HEK293 (cell line): Measurements from ENCODE around the gene ADD1.

Experiments used
- CTCF ChIA-PET: fragments of 350-600 bp; formaldehyde crosslinking; extraction: SDS; loops from one replicate; lab custom pipeline; 2021; ENCODE audit warnings: antibody characterized with exemption; lab: Yijun Ruan, JAX
- POLR2A ChIA-PET: fragments of 300-600 bp; formaldehyde crosslinking; extraction: SDS; loops from one replicate; lab custom pipeline; 2020; ENCODE audit warnings: antibody characterized with exemption, inconsistent platforms; lab: Yijun Ruan, JAX
- H3K27ac ChIP-seq: fragments of 200-500 bp; sonication (Bioruptor generic); 2 replicates; pipeline ENCODE4 v1.5.1; 2014; ENCODE audit warnings: low read depth, low read length, control low read depth, inconsistent platforms; ENCODE audit errors: extremely low read depth
- H3K36me3 ChIP-seq, 2 experiments: fragments of 200-500 bp in 1 of 2; sonication (Bioruptor generic) in 1 of 2; 1 replicate in 1 of 2; 2 replicates in 1 of 2; pipeline ENCODE4 v1.5.1; 2014 to 2017; ENCODE audit warnings: inconsistent platforms in 2 of 2, low read length in 2 of 2; ENCODE audit not compliant: control insufficient read depth in 2 of 2, insufficient read depth in 1 of 2
- H3K4me1 ChIP-seq: fragments of 200-500 bp; sonication (Bioruptor generic); 2 replicates; pipeline ENCODE4 v1.5.1; 2014; ENCODE audit warnings: mild to moderate bottlenecking, low read length, inconsistent platforms; ENCODE audit not compliant: control insufficient read depth, insufficient read depth
- H3K4me3 ChIP-seq: 2 replicates; pipeline ENCODE4 v1.5.1; 2011; ENCODE audit warnings: low read depth, mild to moderate bottlenecking, control low read depth, low read length, moderate library complexity
- H3K9me3 ChIP-seq: fragments of 200-500 bp; sonication (Bioruptor generic); 2 replicates; pipeline ENCODE4 v1.5.1; 2014; ENCODE audit warnings: low read depth, low read length, inconsistent platforms; ENCODE audit not compliant: control insufficient read depth, insufficient read depth
- BCL11B ChIP-seq: fragments of 450-650 bp; formaldehyde crosslinking; IDR thresholded peaks from 2 replicates; pipeline ENCODE4 v1.5.1; 2016; ENCODE audit warnings: low read depth, missing biosample characterization, missing genetic modification characterization
- KLF7 ChIP-seq: fragments of 450-650 bp; formaldehyde crosslinking; IDR thresholded peaks from 2 replicates; pipeline ENCODE4 v1.5.1; 2016; ENCODE audit warnings: missing biosample characterization, missing genetic modification characterization, borderline replicate concordance
- KLF8 ChIP-seq: fragments of 450-650 bp; formaldehyde crosslinking; IDR thresholded peaks from 2 replicates; pipeline ENCODE4 v1.5.1; 2016; ENCODE audit warnings: missing biosample characterization, missing genetic modification characterization
- OSR2 ChIP-seq: fragments of 450-650 bp; formaldehyde crosslinking; IDR thresholded peaks from 2 replicates; pipeline ENCODE4 v1.5.1; 2016; ENCODE audit warnings: missing biosample characterization, missing genetic modification characterization
- SCRT2 ChIP-seq: fragments of 450-650 bp; formaldehyde crosslinking; IDR thresholded peaks from 2 replicates; pipeline ENCODE4 v1.5.1; 2016; ENCODE audit warnings: missing biosample characterization, missing genetic modification characterization
- ZBTB17 ChIP-seq: fragments of 450-650 bp; formaldehyde crosslinking; IDR thresholded peaks from 2 replicates; pipeline ENCODE4 v1.5.1; 2016; ENCODE audit warnings: missing biosample characterization, missing genetic modification characterization
- ZEB2 ChIP-seq: fragments of 450-650 bp; formaldehyde crosslinking; IDR thresholded peaks from 2 replicates; pipeline ENCODE4 v1.5.1; 2016; ENCODE audit warnings: missing biosample characterization, missing genetic modification characterization
- ZFHX2 ChIP-seq: fragments of 450-650 bp; formaldehyde crosslinking; conservative IDR thresholded peaks from 2 replicates; pipeline ENCODE4 v1.5.1; 2016; ENCODE audit warnings: missing biosample characterization, missing genetic modification characterization
- ZNF138 ChIP-seq: fragments of 450-650 bp; formaldehyde crosslinking; IDR thresholded peaks from 2 replicates; pipeline ENCODE4 v1.5.1; 2016; ENCODE audit warnings: missing biosample characterization, missing genetic modification characterization, borderline replicate concordance
- ZNF146 ChIP-seq: fragments of 450-650 bp; formaldehyde crosslinking; IDR thresholded peaks from 2 replicates; pipeline ENCODE4 v1.5.1; 2016; ENCODE audit warnings: missing biosample characterization, missing genetic modification characterization
- ZNF292 ChIP-seq: fragments of 450-650 bp; formaldehyde crosslinking; IDR thresholded peaks from 2 replicates; pipeline ENCODE4 v1.5.1; 2016; ENCODE audit warnings: low read depth, missing biosample characterization, missing genetic modification characterization, borderline replicate concordance
- ZNF629 ChIP-seq: fragments of 450-650 bp; formaldehyde crosslinking; IDR thresholded peaks from 2 replicates; pipeline ENCODE4 v1.5.1; 2017; ENCODE audit warnings: missing biosample characterization, missing genetic modification characterization
- ZNF654 ChIP-seq: fragments of 450-650 bp; formaldehyde crosslinking; IDR thresholded peaks from 2 replicates; pipeline ENCODE4 v1.5.1; 2016; ENCODE audit warnings: low read depth, missing biosample characterization, missing genetic modification characterization
- ZNF670 ChIP-seq: fragments of 450-650 bp; formaldehyde crosslinking; IDR thresholded peaks from 2 replicates; pipeline ENCODE4 v1.5.1; 2016; ENCODE audit warnings: missing biosample characterization, missing genetic modification characterization, low read depth
- TF ChIP-seq, protein P1 (sequence below): fragments of 450-650 bp; formaldehyde crosslinking; IDR thresholded peaks from 2 replicates; pipeline ENCODE4 v1.5.1; 2017; ENCODE audit warnings: missing biosample characterization, mild to moderate bottlenecking, missing genetic modification characterization, moderate library complexity
- TF ChIP-seq, protein P2 (sequence below): fragments of 450-650 bp; formaldehyde crosslinking; IDR thresholded peaks from 2 replicates; pipeline ENCODE4 v1.5.1; 2016; ENCODE audit warnings: missing biosample characterization, missing genetic modification characterization
- TF ChIP-seq, protein P3 (sequence below): fragments of 450-650 bp; formaldehyde crosslinking; IDR thresholded peaks from 2 replicates; pipeline ENCODE4 v1.5.1; 2016; ENCODE audit warnings: missing biosample characterization, missing genetic modification characterization
- TF ChIP-seq, protein P4 (sequence below): fragments of 450-650 bp; formaldehyde crosslinking; IDR thresholded peaks from 2 replicates; pipeline ENCODE4 v1.5.1; 2016; ENCODE audit warnings: missing biosample characterization, missing genetic modification characterization

Gene ADD1

DNA sequence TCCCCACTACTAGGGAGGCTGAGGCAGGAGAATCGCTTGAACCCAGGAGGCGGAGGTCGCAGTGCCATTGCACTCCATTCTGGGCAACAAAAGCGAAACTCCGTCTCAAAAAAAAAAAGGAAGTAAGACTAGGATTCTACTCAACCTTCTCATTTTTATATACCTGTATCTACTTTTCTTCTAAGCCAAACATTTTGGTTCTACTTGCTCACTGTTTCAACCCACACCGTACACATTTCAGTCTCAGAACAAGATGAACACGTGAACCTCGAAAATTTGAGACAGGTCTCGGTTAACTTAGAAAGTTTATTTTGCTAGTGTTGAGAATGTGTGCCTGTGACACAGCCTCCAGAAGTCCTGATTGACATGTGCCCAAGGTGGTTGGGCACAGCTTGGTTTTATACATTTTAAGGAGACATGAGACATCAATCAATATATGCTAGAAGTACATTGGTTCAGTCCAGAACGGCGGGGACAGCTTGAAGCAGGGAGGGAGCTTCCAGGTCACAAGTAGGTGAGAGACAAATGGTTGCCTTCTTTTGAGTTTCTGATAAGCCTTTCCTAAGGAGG lies 3.7 kb downstream of the ADD1 start:
- Histone ChIP-seq H3K9me3 (no peaks in the 10 kb centered on the region), H3K4me1 (no peaks in the 10 kb centered on the region), H3K4me3 (no peak overlapping the region), H3K36me3 (no peaks in the 10 kb centered on the region), H3K27ac (no peak overlapping the region)
- POLR2A ChIA-PET, result no interaction called here
- TF ChIP-seq ZNF292 (no peak), ZEB2 (tag by site-specific recombination) (no peak), KLF8 (tag by site-specific recombination) (no peak), ZNF670 (tag by site-specific recombination) (no peak), ZFHX2 (tag by site-specific recombination) (no peak), ZNF654 (tag by site-specific recombination) (no peak), ZNF138 (tag by site-specific recombination) (no peak)
- TF ChIP-seq, protein P1, sequence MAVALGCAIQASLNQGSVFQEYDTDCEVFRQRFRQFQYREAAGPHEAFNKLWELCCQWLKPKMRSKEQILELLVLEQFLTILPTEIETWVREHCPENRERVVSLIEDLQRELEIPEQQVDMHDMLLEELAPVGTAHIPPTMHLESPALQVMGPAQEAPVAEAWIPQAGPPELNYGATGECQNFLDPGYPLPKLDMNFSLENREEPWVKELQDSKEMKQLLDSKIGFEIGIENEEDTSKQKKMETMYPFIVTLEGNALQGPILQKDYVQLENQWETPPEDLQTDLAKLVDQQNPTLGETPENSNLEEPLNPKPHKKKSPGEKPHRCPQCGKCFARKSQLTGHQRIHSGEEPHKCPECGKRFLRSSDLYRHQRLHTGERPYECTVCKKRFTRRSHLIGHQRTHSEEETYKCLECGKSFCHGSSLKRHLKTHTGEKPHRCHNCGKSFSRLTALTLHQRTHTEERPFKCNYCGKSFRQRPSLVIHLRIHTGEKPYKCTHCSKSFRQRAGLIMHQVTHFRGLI, result peak; percentile 58; the same call in 1 of the 2 replicates
- TF ChIP-seq, protein P2, sequence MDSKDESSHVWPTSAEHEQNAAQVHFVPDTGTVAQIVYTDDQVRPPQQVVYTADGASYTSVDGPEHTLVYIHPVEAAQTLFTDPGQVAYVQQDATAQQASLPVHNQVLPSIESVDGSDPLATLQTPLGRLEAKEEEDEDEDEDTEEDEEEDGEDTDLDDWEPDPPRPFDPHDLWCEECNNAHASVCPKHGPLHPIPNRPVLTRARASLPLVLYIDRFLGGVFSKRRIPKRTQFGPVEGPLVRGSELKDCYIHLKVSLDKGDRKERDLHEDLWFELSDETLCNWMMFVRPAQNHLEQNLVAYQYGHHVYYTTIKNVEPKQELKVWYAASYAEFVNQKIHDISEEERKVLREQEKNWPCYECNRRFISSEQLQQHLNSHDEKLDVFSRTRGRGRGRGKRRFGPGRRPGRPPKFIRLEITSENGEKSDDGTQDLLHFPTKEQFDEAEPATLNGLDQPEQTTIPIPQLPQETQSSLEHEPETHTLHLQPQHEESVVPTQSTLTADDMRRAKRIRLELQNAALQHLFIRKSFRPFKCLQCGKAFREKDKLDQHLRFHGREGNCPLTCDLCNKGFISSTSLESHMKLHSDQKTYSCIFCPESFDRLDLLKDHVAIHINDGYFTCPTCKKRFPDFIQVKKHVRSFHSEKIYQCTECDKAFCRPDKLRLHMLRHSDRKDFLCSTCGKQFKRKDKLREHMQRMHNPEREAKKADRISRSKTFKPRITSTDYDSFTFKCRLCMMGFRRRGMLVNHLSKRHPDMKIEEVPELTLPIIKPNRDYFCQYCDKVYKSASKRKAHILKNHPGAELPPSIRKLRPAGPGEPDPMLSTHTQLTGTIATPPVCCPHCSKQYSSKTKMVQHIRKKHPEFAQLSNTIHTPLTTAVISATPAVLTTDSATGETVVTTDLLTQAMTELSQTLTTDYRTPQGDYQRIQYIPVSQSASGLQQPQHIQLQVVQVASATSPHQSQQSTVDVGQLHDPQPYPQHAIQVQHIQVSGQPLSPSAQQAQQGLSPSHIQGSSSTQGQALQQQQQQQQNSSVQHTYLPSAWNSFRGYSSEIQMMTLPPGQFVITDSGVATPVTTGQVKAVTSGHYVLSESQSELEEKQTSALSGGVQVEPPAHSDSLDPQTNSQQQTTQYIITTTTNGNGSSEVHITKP (tag by site-specific recombination), result peak; percentile 21; the same call in 1 of the 2 replicates
- CTCF ChIA-PET, result interaction anchor here (0.6 kb wide), 1 partner anchor 130 kb away, joined by 3 read pairs; no protein-coding TSS in a partner anchor

DNA sequence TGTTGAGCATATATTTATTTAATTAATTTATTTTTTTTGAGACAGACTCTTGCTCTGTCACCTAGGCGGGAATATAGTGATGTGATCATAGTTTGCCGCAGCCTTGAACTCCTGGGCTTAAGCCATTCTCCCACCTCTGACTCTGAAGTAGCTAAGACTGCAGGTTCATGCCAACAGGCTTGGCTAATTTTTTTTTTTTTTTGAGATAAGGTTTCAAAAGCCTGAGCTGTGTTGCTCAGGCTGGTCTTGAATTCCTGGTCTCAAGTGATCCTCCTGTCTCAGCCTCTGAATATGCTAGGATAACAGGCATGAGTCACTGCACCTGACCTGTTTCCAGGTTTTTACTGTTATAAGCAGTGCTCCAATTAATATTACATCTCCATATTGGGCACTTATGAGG lies 4.8 kb downstream of the ADD1 start:
- no peak overlapping the region for H3K4me3 ChIP-seq
- no peak overlapping the region for H3K27ac ChIP-seq
- H3K36me3 ChIP-seq, result peaks cover 0 to under 1% of the 10 kb centered on the region in 2 experiments; a peak in 1 of 3 replicates
- TF ChIP-seq ZNF629 (tag by site-specific recombination) (peak; percentile 38; the same call in 1 of the 2 replicates), BCL11B (tag by site-specific recombination) (no peak), OSR2 (tag by site-specific recombination) (peak; percentile 51; the same call in 1 of the 2 replicates), ZBTB17 (tag by site-specific recombination) (peak; percentile 19; the same call in 1 of the 2 replicates), ZNF146 (no peak), KLF8 (tag by site-specific recombination) (peak; percentile 27; the same call in 1 of the 2 replicates), SCRT2 (tag by site-specific recombination) (peak; percentile 32; the same call in 1 of the 2 replicates), KLF7 (tag by site-specific recombination) (no peak)
- TF ChIP-seq, protein P3, sequence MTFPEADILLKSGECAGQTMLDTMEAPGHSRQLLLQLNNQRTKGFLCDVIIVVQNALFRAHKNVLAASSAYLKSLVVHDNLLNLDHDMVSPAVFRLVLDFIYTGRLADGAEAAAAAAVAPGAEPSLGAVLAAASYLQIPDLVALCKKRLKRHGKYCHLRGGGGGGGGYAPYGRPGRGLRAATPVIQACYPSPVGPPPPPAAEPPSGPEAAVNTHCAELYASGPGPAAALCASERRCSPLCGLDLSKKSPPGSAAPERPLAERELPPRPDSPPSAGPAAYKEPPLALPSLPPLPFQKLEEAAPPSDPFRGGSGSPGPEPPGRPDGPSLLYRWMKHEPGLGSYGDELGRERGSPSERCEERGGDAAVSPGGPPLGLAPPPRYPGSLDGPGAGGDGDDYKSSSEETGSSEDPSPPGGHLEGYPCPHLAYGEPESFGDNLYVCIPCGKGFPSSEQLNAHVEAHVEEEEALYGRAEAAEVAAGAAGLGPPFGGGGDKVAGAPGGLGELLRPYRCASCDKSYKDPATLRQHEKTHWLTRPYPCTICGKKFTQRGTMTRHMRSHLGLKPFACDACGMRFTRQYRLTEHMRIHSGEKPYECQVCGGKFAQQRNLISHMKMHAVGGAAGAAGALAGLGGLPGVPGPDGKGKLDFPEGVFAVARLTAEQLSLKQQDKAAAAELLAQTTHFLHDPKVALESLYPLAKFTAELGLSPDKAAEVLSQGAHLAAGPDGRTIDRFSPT (tag by site-specific recombination), result 0 out of 2 replicates have a peak, but pooled peaks have one; percentile 22
- TF ChIP-seq, protein P2 (tag by site-specific recombination), result 0 out of 2 replicates have a peak, but pooled peaks have one; percentile 22
- TF ChIP-seq, protein P4, sequence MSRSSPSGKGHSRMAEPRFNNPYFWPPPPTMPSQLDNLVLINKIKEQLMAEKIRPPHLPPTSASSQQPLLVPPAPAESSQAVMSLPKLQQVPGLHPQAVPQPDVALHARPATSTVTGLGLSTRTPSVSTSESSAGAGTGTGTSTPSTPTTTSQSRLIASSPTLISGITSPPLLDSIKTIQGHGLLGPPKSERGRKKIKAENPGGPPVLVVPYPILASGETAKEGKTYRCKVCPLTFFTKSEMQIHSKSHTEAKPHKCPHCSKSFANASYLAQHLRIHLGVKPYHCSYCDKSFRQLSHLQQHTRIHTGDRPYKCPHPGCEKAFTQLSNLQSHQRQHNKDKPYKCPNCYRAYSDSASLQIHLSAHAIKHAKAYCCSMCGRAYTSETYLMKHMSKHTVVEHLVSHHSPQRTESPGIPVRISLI (tag by site-specific recombination), result peak; percentile 85
- TF ChIP-seq, all 188 proteins: peak for 8
- Histone ChIP-seq H3K4me1 (no peaks in the 10 kb centered on the region), H3K9me3 (no peaks in the 10 kb centered on the region)
- POLR2A ChIA-PET, result interaction anchor here (0.7 kb wide), 1 partner anchor 108 kb away, joined by 4 read pairs; no protein-coding TSS in a partner anchor
- CTCF ChIA-PET, result interaction anchor here (0.8 kb wide), 1 partner anchor 24 kb away, joined by 3 read pairs; no protein-coding TSS in a partner anchor
